GM10248 (cell line): ENCODE results near the gene ZNF337.
"Not testable (repeated sequence)": the region's sequence is repeated elsewhere in the genome, so short reads cannot be mapped to it uniquely, and the experiment has no call there.

ENCODE experiments used
- CTCF ChIA-PET: fragments of 300-600 bp; sonication (Branson Sonifier 250); formaldehyde crosslinking; extraction: SDS; loops from one replicate; lab custom pipeline; 2021; ENCODE audit warnings: antibody characterized with exemption; lab: Yijun Ruan, JAX
- POLR2A ChIA-PET: fragments of 350-650 bp; sonication (Branson Sonifier 250); formaldehyde crosslinking; extraction: SDS; loops from one replicate; lab custom pipeline; 2020; ENCODE audit warnings: antibody characterized with exemption; lab: Yijun Ruan, JAX
- DNase-seq: peaks from one replicate; pipeline ENCODE4 v3.0.0; 2012; ENCODE audit errors: extremely low spot score
- CTCF ChIP-seq: IDR thresholded peaks from 2 replicates; pipeline ENCODE4 v1.5.1; 2012; ENCODE audit warnings: mild to moderate bottlenecking, low read depth; ENCODE audit errors: extremely low read depth, missing control alignments, control extremely low read depth

ZNF337 gene

GRCh38 chr20:25707695-25708094, 11.0 kb upstream of the ZNF337 start:
- POLR2A ChIA-PET, result no interaction called here
- CTCF ChIA-PET, result no interaction called here
- TF ChIP-seq CTCF, result no peak
- no peak for DNase-seq

- TF ChIP-seq CTCF, result no peak
- no peak for DNase-seq
- POLR2A ChIA-PET, result no interaction called here
- CTCF ChIA-PET, result no interaction called here
Measured at GRCh38 chr20:25706793-25707192, 10.1 kb upstream of the ZNF337 start.

GRCh38 chr20:25705830-25706351, 9.2 kb upstream of the ZNF337 start:
- POLR2A ChIA-PET, result no interaction called here
- no peak for DNase-seq
- CTCF ChIA-PET, result no interaction called here
- TF ChIP-seq CTCF, result no peak

- CTCF ChIA-PET, POLR2A ChIA-PET, DNase-seq: not testable (repeated sequence)
Measured at GRCh38 chr20:25704303-25704702, 7.7 kb upstream of the ZNF337 start.

GRCh38 chr20:25700835-25701234, 4.2 kb upstream of the ZNF337 start:
- POLR2A ChIA-PET, CTCF ChIA-PET, DNase-seq: not testable (repeated sequence)

GRCh38 chr20:25699914-25700313, 3.3 kb upstream of the ZNF337 start:
- DNase-seq, result no peak
- CTCF ChIA-PET, result interaction anchor here (0.6 kb wide), 1 partner anchor 50 kb away, joined by 3 read pairs; no protein-coding TSS in a partner anchor
- POLR2A ChIA-PET, result no interaction called here
- no peak for TF ChIP-seq CTCF

- ChIA-PET POLR2A (no interaction called here), CTCF (no interaction called here)
- no peak for DNase-seq
- no peak for TF ChIP-seq CTCF
Measured at GRCh38 chr20:25697132-25697446, 436 bp upstream of the ZNF337 start.
